ENCODE results near the gene MGAT4D.
"Not testable (repeated sequence)": the region's sequence is repeated elsewhere in the genome, so short reads cannot be mapped to it uniquely, and the experiment has no call there.

MGAT4D gene

DNA sequence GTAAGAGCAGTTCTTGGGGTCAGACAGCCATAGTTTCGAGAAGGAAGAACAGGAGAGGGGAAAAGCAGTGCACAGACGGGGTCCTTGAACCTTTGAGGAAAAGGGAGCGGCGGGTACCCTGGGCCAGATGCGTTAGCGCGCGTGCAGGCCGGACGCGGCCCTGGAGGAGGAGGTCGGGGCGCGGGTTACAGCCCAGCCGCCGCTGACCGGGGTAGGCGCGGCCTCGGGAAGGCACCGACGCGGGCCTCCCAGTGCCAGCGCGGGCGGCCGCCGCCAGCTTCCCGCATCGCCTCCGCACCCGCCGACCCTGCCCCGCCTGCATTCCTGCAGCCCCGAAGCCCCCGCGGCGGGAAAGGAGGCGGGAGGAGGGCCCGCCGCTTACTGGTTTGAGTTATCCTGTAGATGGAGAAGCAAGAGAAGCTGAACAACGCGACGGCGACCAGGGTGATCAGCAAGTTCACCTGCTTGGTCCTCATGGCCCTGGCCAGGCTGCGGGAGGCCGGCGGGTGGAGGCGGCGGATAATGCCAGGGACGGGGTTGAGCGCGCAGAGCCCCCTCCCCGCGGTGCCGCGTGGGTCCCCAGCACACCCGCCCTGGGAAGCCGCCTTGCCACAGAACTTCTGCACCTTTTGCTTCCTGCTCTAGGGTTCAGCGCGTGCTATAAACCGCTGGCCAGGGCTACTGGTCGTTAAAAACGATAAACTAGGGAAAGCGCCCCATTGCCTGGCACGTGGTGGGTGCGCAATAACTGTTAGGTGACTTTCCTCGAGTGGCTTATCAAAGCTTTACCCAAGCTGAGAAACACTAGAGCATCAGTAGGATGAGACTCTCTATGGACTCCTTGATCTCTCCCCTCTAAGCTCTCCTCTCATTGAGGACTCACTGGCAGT lies at the start of gene MGAT4D:
Gene MGAT4D, minus strand, starts transcription at position 547 of the 890 bp plus-strand sequence. Its CDS starts 71 bp downstream, at position 476.
- DNase-seq, result no peak

DNA sequence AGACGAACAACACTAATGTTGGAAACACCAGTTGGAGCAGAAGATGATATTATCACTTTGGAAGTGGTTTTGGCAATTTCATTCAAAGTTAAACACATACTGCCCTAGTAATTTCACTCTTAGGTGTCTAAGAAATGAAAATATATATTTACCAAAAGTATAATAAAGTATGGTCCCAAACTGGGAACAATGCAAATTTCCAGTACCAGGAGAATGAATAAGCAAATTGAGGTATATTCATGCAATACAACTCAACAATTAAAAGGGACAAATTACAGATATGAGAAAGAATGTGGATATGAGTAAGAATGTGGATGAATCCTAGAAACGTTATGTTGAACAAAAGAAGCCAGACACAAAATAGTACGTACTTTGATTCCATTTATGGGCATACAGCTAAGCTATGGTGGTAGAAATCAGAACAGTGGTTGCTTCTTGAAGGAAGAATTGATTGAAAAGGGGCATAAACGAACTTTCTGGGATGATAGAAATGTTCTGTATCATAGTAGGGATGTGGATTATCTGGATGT lies 35.9 kb upstream of the MGAT4D start:
- no peak for DNase-seq

DNA sequence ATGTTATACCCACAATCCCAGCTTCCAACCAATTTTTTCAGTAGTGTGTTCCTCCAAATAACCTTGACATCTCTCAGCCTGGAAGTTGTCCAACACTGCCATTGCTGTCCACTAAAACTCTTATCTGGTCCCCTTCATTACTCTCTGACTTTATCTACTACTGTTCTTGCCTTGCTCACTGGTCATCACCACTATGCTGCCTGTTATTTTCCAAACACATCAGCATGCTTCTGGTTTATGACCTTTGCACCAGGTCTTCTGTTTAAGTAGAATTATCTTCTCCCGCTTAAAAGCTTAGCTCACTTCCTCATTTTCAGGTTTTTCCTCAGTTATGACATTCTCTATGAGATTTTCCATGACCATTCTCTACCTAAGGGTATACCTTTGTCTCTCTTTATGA lies 31.3 kb upstream of the MGAT4D start:
- DNase-seq, result no peak

DNA sequence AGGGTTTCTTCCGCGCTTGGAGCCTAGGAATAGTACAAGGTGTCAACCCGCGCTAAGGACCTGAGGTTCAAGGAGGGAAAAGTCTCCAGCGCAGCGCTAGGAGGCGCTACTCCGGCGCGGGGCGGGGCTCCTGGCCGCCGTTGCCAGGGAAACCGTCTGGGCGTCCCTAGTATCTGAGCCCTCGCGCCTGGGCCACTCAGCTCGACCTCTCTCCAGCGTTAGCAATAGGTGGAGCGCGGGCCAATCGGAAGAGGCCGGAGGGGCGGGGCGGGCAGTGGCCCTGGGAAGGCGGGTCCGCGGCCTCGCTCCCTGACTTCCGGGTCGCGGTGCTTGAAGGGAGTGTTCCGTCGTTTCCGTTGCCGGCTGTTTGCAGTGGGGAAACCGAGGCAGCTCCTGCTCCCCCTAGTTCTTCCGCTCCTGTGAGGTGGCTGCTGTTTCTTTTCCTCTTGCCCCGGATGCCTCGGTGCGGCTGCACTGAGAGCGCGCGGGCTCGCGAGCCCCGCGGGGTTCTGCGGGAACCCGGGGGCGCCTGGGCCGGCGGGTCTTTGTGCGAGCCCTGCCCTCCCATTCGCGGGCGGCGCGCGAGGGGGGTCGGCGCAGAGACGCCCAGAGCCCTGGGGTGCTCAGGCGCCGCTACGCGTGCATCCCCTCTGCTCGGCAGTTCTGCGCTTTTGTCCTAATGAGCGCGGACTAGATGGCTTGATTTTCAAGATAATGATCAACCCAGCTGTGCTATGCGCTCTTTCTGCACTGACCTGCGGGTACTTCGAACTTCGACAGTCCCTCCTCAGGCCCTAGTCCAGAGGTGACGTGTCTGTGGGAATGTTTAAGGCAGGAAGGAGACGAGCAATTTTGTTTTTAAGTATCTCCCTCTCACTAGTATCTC lies 26.0 kb upstream of the MGAT4D start, which contains the start of gene ELMOD2:
Gene ELMOD2, plus strand, starts transcription at position 312 of the 886 bp plus-strand sequence. CDS start 1,261 bp downstream, outside the sequence.
- DNase-seq, result peak; percentile 93

DNA sequence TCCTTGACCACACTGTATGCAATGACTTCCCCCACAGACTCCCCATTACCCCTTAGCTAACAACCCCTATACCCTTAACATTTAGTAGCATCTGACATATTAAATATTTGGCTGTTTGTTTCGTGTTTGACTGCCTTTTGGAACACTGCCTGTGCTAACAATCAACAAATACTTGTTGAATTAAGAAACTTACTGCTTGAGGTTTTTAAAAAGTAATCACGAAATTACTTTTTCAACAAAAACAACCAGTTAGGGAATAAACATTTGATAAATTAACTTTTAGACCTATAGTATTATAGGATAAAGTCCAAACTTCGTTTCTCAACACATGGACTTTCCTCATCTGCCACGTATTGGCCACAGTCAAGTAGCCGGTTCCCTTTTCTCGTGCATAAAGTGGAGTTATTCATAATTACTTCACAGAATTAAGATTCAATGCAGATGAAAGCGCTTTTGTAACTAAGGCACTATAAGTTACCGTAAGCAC lies 25.3 kb upstream of the MGAT4D start:
- DNase-seq, result no peak

DNA sequence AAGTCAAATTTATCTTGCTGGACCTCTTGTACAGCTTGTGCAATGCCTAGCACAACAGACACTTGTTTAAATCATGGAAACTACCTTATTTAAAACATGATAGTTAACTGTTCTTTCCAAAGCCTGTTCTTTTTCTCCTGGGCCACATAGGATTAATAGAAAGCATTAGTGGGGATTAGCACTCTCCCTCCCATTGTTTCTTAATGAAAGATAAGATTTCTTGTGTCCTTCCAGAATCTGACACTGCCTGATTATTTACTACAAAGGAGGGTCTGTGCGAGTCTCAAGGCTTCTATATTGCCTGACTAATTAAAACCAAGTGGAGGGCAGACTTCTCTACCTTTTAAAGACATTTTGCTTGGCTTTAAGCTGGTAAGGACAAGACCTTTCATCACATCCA lies 17.3 kb upstream of the MGAT4D start:
- DNase-seq, result no peak

DNA sequence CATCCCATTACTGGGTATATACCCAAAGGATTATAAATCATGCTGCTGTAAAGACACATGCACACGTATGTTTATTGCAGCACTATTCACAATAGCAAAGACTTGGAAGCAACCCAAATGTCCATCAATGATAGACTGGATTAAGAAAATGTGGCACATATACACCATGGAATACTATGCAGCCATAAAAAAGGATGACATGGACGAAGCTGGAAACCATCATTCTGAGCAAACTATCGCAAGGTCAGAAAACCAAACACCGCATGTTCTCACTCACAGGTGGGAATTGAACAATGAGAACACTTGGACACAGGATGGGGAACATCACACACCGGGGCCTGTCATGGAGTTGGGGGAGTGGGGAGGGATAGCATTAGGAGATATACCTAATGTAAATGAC lies 15.7 kb upstream of the MGAT4D start:
- DNase-seq, result not testable (repeated sequence)

DNA sequence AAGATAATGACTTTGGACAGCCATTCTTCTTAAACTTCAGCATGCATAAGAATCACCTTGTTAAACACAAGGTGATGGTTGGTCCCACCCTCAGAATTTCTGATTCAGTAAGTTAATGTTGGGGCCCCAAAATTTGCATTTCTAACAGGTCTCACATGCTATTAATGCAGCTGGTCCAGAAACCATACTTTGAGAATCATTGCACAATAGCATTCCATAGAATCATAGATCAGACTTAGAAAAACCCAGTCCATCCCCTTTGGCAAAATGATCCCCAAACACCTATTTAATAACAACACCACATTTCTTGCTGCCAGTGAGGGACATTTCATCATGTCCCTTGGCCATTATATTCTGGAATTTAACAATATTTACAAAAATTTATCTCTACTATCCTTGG lies 6.2 kb upstream of the MGAT4D start:
- no peak for DNase-seq

DNA sequence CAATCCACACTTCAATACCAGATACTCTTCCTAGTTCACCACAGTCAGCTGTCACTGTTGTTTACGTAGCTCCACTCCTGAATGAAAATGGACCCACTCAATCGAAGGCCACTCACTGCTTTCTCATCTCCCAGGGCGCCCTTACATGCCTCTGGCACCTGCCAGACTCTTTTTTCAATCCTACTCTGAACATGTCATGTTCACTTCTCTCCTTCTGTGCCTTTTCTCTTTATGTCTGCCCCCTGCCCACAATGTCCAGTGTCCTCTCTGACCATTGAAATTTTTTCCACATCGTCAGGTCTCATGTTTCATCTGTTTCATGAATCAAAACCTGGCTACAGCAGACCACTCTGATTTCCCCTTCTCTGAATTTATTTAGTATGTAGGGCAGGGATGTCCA lies 1.3 kb upstream of the MGAT4D start:
- DNase-seq, result no peak

DNA sequence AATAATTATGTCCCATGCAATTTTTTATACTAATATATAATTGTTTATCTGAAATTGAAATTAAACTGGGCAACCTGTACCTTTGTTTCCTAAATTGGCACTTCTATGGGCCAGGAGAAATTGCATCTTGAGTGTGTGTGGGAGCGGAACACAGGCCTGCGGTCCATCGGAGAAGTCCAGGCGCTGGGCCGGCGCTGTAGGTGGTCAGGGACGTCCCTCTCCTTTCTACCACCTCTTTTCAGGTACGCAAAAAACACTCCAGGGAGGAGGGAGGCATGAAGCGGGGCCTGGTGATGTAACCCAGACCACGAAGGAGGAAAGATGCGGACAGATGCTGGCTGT lies 717 bp downstream of the MGAT4D start:
- DNase-seq, result no peak

DNA sequence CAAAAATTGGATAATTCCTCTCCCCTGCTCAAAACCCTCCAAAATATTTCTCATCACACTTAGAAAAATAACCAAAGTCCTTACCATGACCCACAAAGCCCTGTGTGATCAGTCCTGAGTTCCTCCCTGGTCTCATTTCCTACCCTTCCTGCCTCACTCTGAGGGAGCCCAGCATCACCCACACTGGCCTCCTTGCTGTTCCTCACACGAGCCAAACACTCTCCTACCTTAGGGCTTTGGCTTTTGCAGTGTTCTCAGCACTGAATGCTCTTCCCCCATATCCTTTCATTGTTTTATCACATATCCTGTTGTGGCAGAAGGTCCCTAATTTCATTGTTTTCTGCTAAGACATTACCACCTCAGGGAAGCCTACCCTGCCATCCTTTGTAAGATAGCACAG lies 12.2 kb downstream of the MGAT4D start:
- no peak for DNase-seq

DNA sequence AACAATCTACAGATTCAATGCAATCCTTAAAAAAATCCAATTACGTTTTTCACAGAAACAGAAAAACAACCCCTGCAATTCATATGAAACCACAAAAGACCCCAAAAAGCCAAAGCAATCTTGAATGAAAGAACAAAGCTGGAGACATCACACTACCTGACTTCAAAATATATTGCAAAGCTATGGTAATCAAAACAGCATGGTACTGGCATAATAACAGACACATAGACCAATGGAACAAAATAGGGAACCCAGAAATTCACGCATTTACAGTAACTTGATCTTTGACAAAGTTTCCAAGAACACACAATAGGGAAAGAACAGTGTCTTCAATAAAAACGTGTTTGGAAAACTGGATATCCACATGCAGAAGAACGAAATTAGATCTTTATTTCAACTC lies 14.6 kb downstream of the MGAT4D start:
- DNase-seq, result no peak

DNA sequence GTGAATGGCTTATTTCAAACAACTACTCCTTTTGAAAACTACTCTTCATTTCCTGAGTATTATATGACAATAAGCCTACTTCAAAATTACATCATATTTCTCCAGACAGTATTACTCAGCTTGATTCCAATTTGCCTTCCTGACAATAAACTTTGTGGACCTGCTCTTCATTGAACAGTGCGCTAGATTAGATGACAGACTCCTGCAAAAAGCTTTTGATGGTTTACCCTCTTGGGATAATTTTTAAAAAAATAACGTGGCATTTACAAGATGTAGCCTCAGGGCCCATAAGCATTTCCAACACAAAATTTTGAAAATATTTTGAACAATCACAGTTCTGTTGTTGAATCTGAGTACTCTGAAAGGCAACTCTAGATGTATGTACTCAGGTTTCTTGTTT lies 25.9 kb downstream of the MGAT4D start:
- DNase-seq, result no peak

DNA sequence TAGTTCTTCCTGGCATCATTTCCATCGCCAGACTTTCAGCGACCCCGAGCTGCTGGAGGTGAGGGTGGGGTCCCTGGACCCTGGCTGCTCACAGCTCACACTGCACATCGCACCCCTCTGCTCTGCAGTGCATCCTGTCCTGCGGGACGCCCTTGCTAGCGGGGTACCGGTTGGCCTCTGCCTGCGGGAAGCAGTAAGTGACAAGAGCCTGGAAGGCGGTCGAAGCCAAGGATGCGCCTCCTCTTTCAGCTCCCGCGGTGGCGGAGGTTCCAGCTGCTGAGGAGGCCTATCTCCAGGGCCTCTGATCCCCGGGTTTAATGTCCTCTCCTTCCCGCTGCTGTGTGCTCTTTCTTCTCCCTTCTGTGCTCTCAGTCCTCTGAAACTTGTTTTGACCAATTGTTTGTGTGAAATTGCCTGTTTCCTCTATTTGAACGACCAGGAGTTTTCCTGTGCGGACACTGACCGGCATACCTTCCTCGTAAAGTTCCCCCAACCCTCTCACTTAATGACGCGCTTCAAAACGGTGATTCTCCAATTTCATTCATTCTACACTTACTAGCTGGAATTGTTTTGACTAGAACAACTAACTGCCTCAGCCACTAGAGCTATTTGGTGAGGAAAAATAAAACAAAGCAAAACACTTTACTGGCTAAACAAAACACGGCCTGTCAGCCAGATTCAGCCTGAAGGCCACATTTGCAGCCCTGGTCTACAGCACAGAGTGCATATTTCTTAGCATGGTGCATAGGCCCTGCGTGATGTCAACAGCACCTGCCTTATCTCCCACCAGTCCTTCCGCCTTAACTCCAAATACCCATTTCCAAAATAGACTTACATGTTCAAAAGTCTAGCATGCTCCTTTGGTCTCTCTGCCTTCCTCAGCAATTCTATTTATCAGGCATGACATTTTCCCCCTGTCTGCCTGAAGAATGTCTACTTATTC lies 28.0 kb downstream of the MGAT4D start:
- DNase-seq, result no peak

DNA sequence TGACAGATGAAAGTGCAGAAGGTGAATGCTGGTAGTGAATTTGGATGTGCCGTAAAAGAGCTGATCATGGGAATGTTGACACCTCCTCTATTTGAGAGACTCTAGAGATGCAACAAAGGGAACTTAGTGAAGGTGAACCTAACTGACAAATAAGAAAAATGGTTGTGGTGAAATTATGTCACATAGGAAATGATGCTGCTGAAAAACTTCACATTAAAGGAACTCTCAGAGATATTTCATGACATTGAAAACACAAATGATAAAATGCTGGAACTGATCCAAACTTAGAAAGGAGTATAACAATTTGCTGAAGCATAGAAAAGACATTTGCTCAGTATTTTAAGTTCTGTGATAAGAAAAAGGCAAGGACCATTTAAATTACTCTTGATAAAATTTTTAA lies 31.9 kb downstream of the MGAT4D start:
- no peak for DNase-seq

DNA sequence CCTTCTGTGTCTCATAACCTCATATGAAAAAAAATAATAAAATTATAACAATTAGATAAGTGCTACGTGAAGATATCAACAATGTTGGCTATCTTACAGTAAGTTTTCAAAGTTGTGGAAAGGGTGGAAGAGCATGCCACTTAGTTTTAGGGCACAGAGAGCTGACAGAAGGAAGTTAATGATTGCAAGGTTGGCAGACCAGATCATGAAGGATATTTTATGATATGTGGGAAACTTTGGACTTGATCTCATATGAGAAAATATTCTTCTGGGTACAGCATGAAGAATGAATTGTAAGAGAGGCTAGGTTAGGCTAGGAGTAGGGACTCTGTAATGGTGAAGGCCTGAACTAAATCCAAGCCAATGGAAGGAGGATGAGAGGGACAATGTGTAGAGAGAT lies 34.5 kb downstream of the MGAT4D start:
- DNase-seq, result no peak

DNA sequence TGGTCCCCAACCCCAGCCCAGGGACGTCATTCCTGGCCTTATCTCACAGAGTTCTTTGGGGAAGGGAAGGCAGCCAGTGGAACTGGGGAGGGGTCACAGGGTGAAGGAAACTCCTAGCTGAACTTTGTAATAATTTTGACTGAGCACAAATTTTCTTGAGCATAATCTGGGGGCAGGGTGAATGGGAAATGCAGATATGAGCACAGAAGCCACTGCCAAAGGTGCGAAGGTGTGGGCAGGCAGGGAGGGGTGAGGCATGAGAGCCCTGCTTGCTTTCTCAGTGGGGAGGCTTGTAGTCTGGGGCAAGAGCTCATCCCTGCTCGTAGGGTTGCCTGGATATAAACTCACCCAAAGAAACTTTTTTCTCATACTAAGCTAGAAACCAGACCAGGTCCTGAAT lies 34.9 kb downstream of the MGAT4D start:
- no peak for DNase-seq

DNA sequence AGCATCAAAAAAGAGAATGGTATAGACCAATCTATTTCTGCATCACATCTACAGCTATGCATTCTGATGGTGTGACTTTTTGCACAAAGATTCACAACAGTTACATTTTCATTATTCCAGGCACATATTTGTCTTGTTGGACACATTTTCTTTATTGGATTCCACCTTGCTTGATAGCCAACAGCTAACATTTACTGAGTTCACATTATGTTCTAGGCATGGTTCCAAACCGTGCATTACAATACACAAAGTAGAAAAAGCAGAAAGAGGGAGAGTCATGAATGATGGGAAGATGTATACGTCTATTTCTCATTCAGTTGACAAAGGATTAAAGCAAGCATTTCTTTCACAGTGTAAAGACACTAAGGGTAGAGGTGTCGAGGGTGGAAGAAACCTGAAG lies 47.7 kb downstream of the MGAT4D start:
- DNase-seq, result no peak

DNA sequence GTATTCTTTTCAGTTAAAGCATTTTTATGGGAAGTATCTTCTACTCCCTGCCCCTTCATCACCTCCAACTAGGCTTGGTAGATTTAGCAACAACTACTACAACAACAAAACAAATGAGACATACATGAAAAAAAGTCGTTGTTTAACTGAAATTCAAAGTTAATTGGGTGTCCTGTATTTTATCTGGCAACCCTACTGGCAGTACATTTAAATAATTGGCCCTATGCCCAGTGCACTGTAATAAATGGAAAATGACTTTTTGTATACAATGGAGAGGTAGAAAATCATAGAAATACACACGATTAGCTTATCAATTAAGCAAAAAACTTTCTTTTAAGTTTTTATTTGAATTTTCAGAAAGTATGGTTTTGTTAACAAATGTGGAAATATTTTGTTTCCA lies 49.3 kb downstream of the MGAT4D start:
- no peak for DNase-seq

DNA sequence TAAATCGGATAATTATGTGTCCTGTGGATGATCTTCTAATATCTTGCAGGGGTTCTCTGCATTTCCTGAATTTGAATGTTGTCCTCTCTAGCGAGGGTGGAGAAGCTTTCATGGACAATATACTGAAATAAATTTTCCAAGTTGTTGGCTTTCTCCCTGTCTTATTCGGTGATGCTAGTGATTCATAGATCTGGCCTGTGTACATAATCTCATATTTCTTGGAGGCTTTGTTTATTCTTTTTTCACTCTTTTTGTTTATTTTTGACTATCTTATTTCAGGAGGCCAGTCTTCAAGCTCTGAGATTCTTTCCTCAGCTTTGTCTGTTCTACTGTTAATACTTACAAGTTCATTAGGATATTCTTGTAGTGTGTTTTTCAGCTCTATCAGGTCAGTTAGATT lies 49.9 kb downstream of the MGAT4D start:
- no peak for DNase-seq

DNA sequence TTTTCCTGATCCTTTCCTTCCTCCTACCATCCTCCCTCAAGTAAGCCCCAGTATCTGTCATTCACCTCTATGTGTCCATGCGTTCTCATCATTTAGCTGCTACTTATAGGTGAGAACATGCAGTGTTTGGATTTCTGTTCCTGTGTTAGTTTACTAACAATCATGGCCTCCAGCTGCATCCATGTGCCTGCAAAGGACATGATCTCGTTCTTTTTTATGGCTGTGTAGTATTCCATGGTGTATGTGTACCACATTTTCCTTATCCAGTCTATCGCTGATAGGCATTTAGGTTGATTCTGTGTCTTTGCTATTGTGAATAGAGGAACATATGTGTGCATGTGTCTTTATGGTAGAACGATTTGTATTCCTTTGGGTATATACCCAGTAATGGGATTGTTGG lies 53.7 kb downstream of the MGAT4D start:
- DNase-seq, result not testable (repeated sequence)

DNA sequence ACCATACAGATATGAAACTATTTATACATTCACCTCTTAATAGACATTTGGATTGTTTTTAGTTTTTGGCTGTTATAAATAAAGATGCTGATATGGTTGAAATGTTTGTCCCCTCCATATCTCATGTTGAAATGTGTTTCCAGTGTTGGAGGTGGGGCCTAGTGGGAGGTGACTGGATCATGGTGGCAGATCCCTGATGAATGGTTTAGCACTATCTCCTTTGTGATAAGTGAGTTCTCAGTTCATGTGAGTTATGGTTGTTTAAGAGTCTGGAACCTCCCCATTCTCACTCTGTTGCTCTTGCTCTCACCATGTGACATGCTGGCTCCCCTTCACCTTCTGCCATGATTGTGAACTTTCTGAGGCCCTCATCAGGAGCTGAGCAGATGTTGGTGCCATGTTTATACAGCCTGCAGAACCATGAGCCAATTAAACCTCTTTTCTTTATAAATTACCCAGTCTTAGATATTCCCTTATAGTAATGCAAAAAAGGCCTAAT lies 58.4 kb downstream of the MGAT4D start:
- DNase-seq, result no peak
